Activated naive CD8-positive, alpha-beta T cell treated with anti-CD3 and anti-CD28 coated beads, Interleukin-2, amount 50 U/mL, for 24 hours (primary cell): Measurements from ENCODE around the gene PIAS1.
A peak's percentile ranks its signal among the peaks of the same experiment; 100 is the strongest.

Source experiments
- ATAC-seq: fragments of 150-1000 bp; cut with Tn5 transposase; one replicate; pipeline ENCODE4 v1.10.0; 2021
- DNase-seq: peaks from one replicate; pipeline ENCODE4 v3.0.0; 2021
- H3K27ac Mint-ChIP-seq: one replicate; pipeline ENCODE4 v1.8.0; 2021; ENCODE audit warnings: mild to moderate bottlenecking, mixed read lengths
- H3K27me3 Mint-ChIP-seq: one replicate; pipeline ENCODE4 v1.8.0; 2021; ENCODE audit warnings: mixed read lengths
- H3K36me3 Mint-ChIP-seq: one replicate; pipeline ENCODE4 v1.8.0; 2021; ENCODE audit warnings: low read depth, mixed read lengths
- H3K4me1 Mint-ChIP-seq: one replicate; pipeline ENCODE4 v1.8.0; 2021; ENCODE audit warnings: mixed read lengths
- H3K4me3 Mint-ChIP-seq: one replicate; pipeline ENCODE4 v1.8.0; 2021; ENCODE audit warnings: mild to moderate bottlenecking, moderate library complexity, mixed read lengths
- H3K9me3 Mint-ChIP-seq: one replicate; pipeline ENCODE4 v1.8.0; 2021; ENCODE audit warnings: mixed read lengths

Gene PIAS1

GRCh38 chr15:68063606-68064005 lies 9.5 kb downstream of the PIAS1 start:
- Mint-ChIP-seq H3K4me3 (no peak overlapping the region), H3K27me3 (no peaks in the 10 kb centered on the region), H3K36me3 (peaks cover 9% of the 10 kb centered on the region), H3K27ac (no peak overlapping the region), H3K4me1 (peaks cover 53% of the 10 kb centered on the region), H3K9me3 (no peaks in the 10 kb centered on the region)
- DNase-seq: no peak
- no peak for ATAC-seq

- Mint-ChIP-seq H3K4me1 (peaks cover 65% of the 10 kb centered on the region), H3K27me3 (no peaks in the 10 kb centered on the region), H3K9me3 (no peaks in the 10 kb centered on the region), H3K36me3 (peaks cover 5% of the 10 kb centered on the region), H3K4me3 (no peak overlapping the region), H3K27ac (peak overlapping the region; percentile 4)
- ATAC-seq (no peak), DNase-seq (no peak)
Measured at GRCh38 chr15:68073576-68074288, 19.6 kb downstream of the PIAS1 start.

DNA sequence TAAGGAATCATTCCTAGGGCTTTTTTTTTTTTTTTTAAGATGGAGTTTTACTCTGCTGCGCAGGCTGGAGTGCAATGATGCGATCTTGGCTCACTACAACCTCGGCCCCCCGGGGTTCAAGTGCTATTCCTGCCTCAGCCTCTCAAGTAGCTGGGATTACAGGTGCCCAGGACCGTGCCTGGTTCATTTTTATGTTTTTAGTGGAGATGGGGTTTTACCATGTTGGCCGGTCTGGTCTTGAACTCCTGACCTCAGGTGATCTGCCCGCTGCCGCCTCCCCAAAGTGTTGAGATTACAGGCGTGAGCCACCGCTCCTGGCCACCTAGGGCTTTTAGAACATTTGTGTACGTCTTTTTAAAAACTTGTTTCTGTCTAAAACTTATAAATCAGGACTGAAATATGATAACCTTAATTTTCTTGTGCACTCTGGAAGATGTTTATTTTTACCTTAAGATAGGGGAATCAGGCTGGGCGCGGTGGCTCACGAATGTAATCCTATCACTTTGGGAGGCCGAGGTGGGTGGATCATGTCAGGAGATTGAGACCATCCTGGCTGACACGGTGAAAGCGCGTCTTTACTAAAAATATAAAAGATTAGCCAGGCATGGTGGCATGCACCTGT lies 21.8 kb downstream of the PIAS1 start:
- Mint-ChIP-seq H3K36me3 (peaks cover 1% of the 10 kb centered on the region), H3K27ac (no peak overlapping the region), H3K27me3 (no peaks in the 10 kb centered on the region), H3K4me3 (no peak overlapping the region), H3K4me1 (peaks cover 70% of the 10 kb centered on the region), H3K9me3 (no peaks in the 10 kb centered on the region)
- ATAC-seq: no peak
- no peak for DNase-seq

DNA sequence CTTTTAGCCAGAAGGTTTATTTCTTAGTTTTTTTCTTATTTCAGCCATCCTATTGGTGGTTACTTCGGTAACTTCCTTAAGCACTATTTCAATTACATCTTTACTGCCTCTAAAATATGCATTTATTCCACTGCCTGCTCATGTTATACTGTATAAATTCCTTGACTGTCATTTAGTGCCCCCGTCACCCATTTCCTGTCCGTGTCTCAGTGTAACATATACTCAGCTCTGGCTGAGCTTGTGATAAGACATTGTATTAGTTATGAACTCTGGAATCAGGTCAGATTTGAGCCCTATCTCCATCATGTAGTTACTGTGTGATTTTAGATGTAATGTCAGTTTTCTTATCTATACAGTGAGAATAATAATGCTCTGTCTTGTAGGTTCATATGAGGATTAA lies 24.2 kb downstream of the PIAS1 start:
- Mint-ChIP-seq H3K36me3 (peaks cover 1% of the 10 kb centered on the region), H3K27ac (no peak overlapping the region), H3K4me3 (no peak overlapping the region), H3K27me3 (no peaks in the 10 kb centered on the region), H3K4me1 (peaks cover 79% of the 10 kb centered on the region), H3K9me3 (no peaks in the 10 kb centered on the region)
- DNase-seq: no peak
- peak; percentile 65 for ATAC-seq

- Mint-ChIP-seq H3K27me3 (no peaks in the 10 kb centered on the region), H3K9me3 (no peaks in the 10 kb centered on the region), H3K4me1 (peaks cover 80% of the 10 kb centered on the region), H3K4me3 (no peak overlapping the region), H3K36me3 (peaks cover under 1% of the 10 kb centered on the region), H3K27ac (no peak overlapping the region)
- no peak for ATAC-seq
- no peak for DNase-seq
Measured at GRCh38 chr15:68080334-68080733, 26.2 kb downstream of the PIAS1 start.

DNA sequence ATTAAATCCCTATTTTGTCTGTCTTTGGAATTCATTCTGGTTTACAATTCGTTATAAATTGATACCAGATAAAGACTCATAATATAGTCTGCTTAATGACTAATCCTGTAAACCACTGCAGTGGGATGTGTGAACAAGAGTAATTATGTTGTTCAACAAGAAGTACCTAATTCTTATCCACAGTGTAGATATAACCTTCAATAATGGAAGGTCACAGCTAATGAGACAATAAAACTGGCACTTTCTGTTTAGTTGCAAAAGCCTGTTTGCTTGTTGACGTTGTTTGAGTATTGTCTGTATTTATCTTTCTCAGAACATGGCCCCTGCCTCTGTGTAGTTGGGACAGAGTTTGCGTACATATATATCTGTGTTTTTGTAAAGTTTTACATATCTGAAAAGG lies 26.7 kb downstream of the PIAS1 start:
- peak; percentile 71 for ATAC-seq
- Mint-ChIP-seq H3K4me3 (no peak overlapping the region), H3K27ac (no peak overlapping the region), H3K36me3 (peaks cover 2% of the 10 kb centered on the region), H3K9me3 (no peaks in the 10 kb centered on the region), H3K27me3 (no peaks in the 10 kb centered on the region), H3K4me1 (peaks cover 77% of the 10 kb centered on the region)
- DNase-seq: no peak

GRCh38 chr15:68081869-68082505 lies 27.9 kb downstream of the PIAS1 start:
- no peak for ATAC-seq
- Mint-ChIP-seq H3K27me3 (no peaks in the 10 kb centered on the region), H3K4me3 (no peak overlapping the region)

DNA sequence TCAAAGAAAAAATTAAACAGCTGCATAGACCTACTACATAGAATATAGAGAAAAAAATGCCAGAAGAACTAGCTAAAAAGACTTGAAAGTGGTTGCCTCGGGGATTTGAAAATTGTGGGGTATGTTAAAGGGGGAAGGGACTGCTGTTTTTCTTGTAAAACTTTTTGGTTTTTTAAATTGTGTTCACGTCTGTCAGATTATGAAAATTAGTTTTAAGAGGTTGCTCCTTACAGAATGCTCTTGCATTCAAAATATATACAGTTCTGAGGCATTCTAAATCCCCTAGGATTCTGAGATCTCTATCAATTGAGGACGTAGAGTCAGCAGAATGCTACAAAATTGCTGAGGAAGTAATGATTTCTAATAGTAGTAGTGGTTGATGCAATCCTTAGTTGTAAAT lies 28.6 kb downstream of the PIAS1 start:
- Mint-ChIP-seq H3K27me3 (no peaks in the 10 kb centered on the region), H3K4me3 (no peak overlapping the region), H3K9me3 (no peaks in the 10 kb centered on the region), H3K36me3 (peaks cover 6% of the 10 kb centered on the region), H3K27ac (peak overlapping the region; percentile 5), H3K4me1 (peaks cover 65% of the 10 kb centered on the region)
- no peak for ATAC-seq
- no peak for DNase-seq

More at GRCh38 chr15:68081869-68082505, 27.9 kb downstream of the PIAS1 start:
- DNase-seq: no peak
- peaks cover 71% of the 10 kb centered on the region for H3K4me1 Mint-ChIP-seq
- H3K36me3 Mint-ChIP-seq: peaks cover 6% of the 10 kb centered on the region
- H3K9me3 Mint-ChIP-seq: no peaks in the 10 kb centered on the region
- peak overlapping the region; percentile 32 for H3K27ac Mint-ChIP-seq

- Mint-ChIP-seq H3K36me3 (peaks cover 6% of the 10 kb centered on the region), H3K4me3 (no peak overlapping the region), H3K9me3 (no peaks in the 10 kb centered on the region), H3K4me1 (peaks cover 59% of the 10 kb centered on the region), H3K27me3 (no peaks in the 10 kb centered on the region), H3K27ac (no peak overlapping the region)
- no peak for DNase-seq
- no peak for ATAC-seq
Measured at GRCh38 chr15:68083463-68083862, 29.3 kb downstream of the PIAS1 start.

GRCh38 chr15:68085052-68085451 lies 30.9 kb downstream of the PIAS1 start:
- no peak for ATAC-seq
- DNase-seq: no peak
- Mint-ChIP-seq H3K4me3 (no peak overlapping the region), H3K27ac (peak overlapping the region; percentile 46), H3K9me3 (no peaks in the 10 kb centered on the region), H3K36me3 (peaks cover 8% of the 10 kb centered on the region), H3K4me1 (peaks cover 50% of the 10 kb centered on the region), H3K27me3 (no peaks in the 10 kb centered on the region)

DNA sequence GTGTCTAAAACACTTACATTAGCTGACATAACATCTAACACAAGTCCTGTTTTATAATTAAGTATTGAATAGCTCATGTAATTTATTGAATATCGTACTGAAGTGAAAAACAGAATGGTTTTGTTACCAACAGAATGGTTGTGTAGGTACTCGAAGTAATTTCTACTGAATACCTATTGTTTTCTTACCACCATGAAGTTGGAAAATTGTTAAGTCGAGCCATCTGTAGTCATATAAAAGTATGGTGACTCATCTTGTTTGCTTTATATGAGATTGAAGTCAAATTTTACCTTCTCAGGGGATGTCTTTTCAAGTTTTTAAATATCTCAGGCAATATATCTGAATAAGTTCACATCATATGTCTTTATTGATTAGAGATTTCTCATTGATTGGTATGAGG lies 37.6 kb downstream of the PIAS1 start:
- Mint-ChIP-seq H3K27ac (no peak overlapping the region), H3K36me3 (peaks cover 43% of the 10 kb centered on the region), H3K4me1 (peaks cover 20% of the 10 kb centered on the region), H3K9me3 (peaks cover 17% of the 10 kb centered on the region), H3K4me3 (no peak overlapping the region), H3K27me3 (no peaks in the 10 kb centered on the region)
- no peak for ATAC-seq
- no peak for DNase-seq

DNA sequence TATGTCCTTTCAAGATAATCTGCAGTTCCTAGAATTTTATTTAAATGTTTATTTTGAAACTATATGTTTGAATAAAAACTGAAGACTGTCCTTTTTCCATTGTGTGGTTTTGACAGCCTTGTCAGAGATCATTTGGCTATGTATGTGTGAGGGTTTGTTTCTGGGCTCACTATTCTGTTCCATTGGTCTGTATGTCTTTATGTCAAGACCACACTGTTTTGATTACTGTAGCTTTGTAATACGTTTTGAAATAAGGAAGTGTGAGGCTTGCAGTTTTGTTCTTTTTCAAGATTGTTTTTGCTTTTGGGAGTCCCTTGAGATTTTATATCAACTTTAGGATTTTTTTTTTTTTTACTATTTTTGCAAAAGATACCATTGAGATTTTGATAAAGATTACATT lies 42.0 kb downstream of the PIAS1 start:
- Mint-ChIP-seq H3K27me3 (no peaks in the 10 kb centered on the region), H3K4me1 (peaks cover 49% of the 10 kb centered on the region), H3K9me3 (peaks cover 27% of the 10 kb centered on the region), H3K4me3 (no peak overlapping the region), H3K27ac (no peak overlapping the region), H3K36me3 (peaks cover 51% of the 10 kb centered on the region)
- ATAC-seq (no peak), DNase-seq (no peak)

GRCh38 chr15:68097029-68097428 lies 42.9 kb downstream of the PIAS1 start:
- Mint-ChIP-seq H3K4me3 (no peak overlapping the region), H3K36me3 (peaks cover 54% of the 10 kb centered on the region), H3K27me3 (no peaks in the 10 kb centered on the region)

GRCh38 chr15:68098465-68098864 lies 44.4 kb downstream of the PIAS1 start:
- Mint-ChIP-seq H3K9me3 (peaks cover 30% of the 10 kb centered on the region), H3K36me3 (peaks cover 56% of the 10 kb centered on the region), H3K4me1 (peaks cover 52% of the 10 kb centered on the region), H3K27me3 (no peaks in the 10 kb centered on the region), H3K4me3 (no peak overlapping the region), H3K27ac (no peak overlapping the region)
- DNase-seq (no peak), ATAC-seq (no peak)

More at GRCh38 chr15:68097029-68097428, 42.9 kb downstream of the PIAS1 start:
- Mint-ChIP-seq H3K27ac (no peak overlapping the region), H3K9me3 (peaks cover 27% of the 10 kb centered on the region), H3K4me1 (peaks cover 58% of the 10 kb centered on the region)
- DNase-seq (no peak), ATAC-seq (no peak)

GRCh38 chr15:68100194-68100593 lies 46.1 kb downstream of the PIAS1 start:
- Mint-ChIP-seq H3K9me3 (peaks cover 26% of the 10 kb centered on the region), H3K4me3 (no peak overlapping the region), H3K27ac (no peak overlapping the region), H3K36me3 (peaks cover 57% of the 10 kb centered on the region), H3K4me1 (peaks cover 51% of the 10 kb centered on the region), H3K27me3 (no peaks in the 10 kb centered on the region)
- ATAC-seq: no peak
- DNase-seq: no peak
